SK-N-MC (cell line): ENCODE measurements around the gene RORC.

ENCODE experiments used
- EZH2 ChIP-seq: fragments of 200-600 bp; sonication (generic); IDR thresholded peaks from one replicate; pipeline ENCODE4 v1.6.1; 2017; ENCODE audit warnings: antibody characterized with exemption
- POLR2AphosphoS5 ChIP-seq: IDR thresholded peaks from 2 replicates; pipeline ENCODE4 v1.6.1; 2012; ENCODE audit warnings: mild to moderate bottlenecking, low read depth, low read length, borderline replicate concordance

DNA sequence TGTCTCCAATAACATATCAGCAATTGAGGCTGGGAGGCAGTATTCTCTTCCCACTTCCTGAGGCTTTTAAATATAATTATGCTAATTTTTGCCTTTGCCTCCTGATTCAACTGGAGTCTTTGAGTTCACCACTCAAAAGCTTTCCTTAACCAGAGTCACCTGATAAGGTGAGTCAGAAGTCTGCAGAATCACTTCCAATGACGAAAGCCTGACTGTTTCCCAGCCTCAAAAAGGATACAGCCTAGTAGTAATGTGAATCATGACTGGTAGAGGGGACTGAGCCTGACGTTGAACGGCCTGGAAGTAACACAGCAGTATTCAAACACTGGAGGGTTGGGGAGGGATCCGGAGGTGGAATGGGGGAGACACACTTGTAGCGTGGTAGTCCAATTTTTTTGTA, 57.9 kb downstream of the RORC start:
- TF ChIP-seq EZH2 (no peak), POLR2AphosphoS5 (no peak)
